A673 (cell line): ENCODE results near the gene TBC1D22A. TPM values are rescaled to one million over a fixed set of nuclear protein-coding genes. Genes with fewer than 3 reads are reported as not detected.

Source experiments
- BruUV-seq: library from RNA; stranded (reverse); fragments of 400-500 nt; replicated peaks from 2 replicates; lab custom pipeline; 2021; lab: Mats Ljungman, UMichigan
- CTCF ChIA-PET: fragments of 300-600 bp; sonication (Branson Sonifier 250); formaldehyde crosslinking; loops from one replicate; lab custom pipeline; 2022; ENCODE audit warnings: antibody characterized with exemption; lab: Charles Lee
- POLR2A ChIA-PET: fragments of 300-600 bp; sonication (Branson Sonifier 250); formaldehyde crosslinking; loops from one replicate; lab custom pipeline; 2022; ENCODE audit warnings: antibody characterized with exemption; ENCODE audit not compliant: low non-redundant PET; lab: Charles Lee
- DNase-seq: peaks from one replicate; pipeline ENCODE4 v3.0.0-alpha.2; 2015; ENCODE audit warnings: low spot score
- H3K27ac ChIP-seq: fragments of 200-600 bp; sonication (generic); 2 replicates; pipeline ENCODE4 v1.5.1; 2016; ENCODE audit warnings: mixed run types, low read depth, mild to moderate bottlenecking, mixed read lengths, antibody characterized with exemption, low read length; ENCODE audit not compliant: poor library complexity, severe bottlenecking
- H3K27me3 ChIP-seq: fragments of 200-600 bp; sonication (generic); replicated peaks from 2 replicates; pipeline ENCODE4 v1.6.1; 2017; ENCODE audit warnings: mixed run types, low read depth, mild to moderate bottlenecking, mixed read lengths, antibody characterized with exemption, low read length; ENCODE audit not compliant: insufficient read depth, poor library complexity
- H3K36me3 ChIP-seq: fragments of 200-600 bp; sonication (generic); 2 replicates; pipeline ENCODE4 v1.6.1; 2016; ENCODE audit warnings: mixed run types, mild to moderate bottlenecking, mixed read lengths, antibody characterized with exemption, low read length; ENCODE audit not compliant: insufficient read depth, poor library complexity, severe bottlenecking
- H3K4me1 ChIP-seq: fragments of 200-600 bp; sonication (generic); 2 replicates; pipeline ENCODE4 v1.6.1; 2017; ENCODE audit warnings: mixed run types, mild to moderate bottlenecking, mixed read lengths, antibody characterized with exemption, low read length; ENCODE audit not compliant: insufficient read depth, poor library complexity, severe bottlenecking
- H3K4me3 ChIP-seq: fragments of 200-600 bp; sonication (generic); 2 replicates; pipeline ENCODE4 v1.5.1; 2016; ENCODE audit warnings: low read depth, mixed run types, mild to moderate bottlenecking, mixed read lengths, low read length; ENCODE audit not compliant: poor library complexity, severe bottlenecking
- H3K9me3 ChIP-seq: fragments of 200-600 bp; sonication (generic); 2 replicates; pipeline ENCODE4 v1.6.1; 2016; ENCODE audit warnings: mixed run types, low read depth, mild to moderate bottlenecking, mixed read lengths, antibody characterized with exemption, low read length; ENCODE audit not compliant: poor library complexity, severe bottlenecking
- EZH2 ChIP-seq: fragments of 200-600 bp; sonication (generic); IDR thresholded peaks from 2 replicates; pipeline ENCODE4 v1.6.1; 2017; ENCODE audit warnings: borderline replicate concordance, low read depth, mild to moderate bottlenecking, mixed read lengths, antibody characterized with exemption, low read length; ENCODE audit not compliant: poor library complexity, severe bottlenecking
- intact Hi-C: fragments of 100-400 bp; cut with micrococcal nuclease; formaldehyde crosslinking; loops from one replicate; pipeline ENCODE4 v1.10.0; 2022; ENCODE audit not compliant: unreplicated experiment
- total RNA-seq: library from RNA; stranded (reverse); gene quantifications from 2 replicates; pipeline ENCODE4 v1.2.3, GENCODE V29; 2021
- TF ChIP-seq, protein P1 (sequence below): fragments of 300-800, 200-600 bp; sonication (generic); conservative IDR thresholded peaks from 2 replicates; pipeline ENCODE4 v1.5.1; 2017; ENCODE audit warnings: low read depth, mild to moderate bottlenecking, antibody characterized with exemption, low read length, moderate library complexity, mixed read lengths

TBC1D22A gene
- total RNA-seq, 1 experiment from 2014 or later, result 22.5 TPM

DNA sequence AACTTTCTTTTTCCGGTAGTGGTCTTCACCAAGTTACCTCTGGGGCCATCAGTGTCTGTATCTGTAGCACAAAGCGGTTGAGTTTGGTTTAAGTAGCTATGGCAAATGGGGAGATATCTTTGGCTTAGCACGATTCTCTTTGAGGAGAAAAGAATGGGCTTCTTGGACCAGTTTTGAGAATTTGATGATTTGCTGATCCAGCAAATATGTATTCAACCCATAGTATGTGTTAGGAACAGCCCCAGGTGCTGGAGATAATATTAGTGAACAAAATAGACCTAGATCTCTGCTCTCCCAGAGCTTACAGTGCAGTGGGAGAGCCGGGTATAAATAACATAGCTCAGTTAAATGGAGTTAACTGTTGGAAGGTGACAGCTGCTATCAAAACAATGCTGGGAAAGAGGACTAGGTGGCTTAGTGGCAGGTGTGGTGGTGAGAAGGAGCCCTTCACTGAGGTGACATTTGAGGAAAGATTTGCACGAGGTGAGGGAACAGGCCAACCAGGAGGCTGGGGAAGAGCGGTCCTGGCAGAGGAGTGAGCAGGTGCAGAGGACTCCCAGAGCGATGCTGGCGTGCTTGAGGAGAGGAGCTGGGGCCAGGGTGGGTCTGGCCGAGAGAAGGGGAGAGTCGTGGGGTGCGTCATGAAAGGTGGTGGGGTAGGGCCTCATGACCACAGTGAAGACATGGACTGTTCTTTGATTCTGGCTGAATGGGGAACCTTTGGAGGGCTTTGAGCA is 5.0 kb downstream of the TBC1D22A start:
- H3K27me3 ChIP-seq, result no peaks in the 10 kb centered on the region
- POLR2A ChIA-PET, result no interaction called here
- H3K36me3 ChIP-seq, result no peaks in the 10 kb centered on the region
- no peak for DNase-seq
- no TSS peak for BruUV-seq
- TF ChIP-seq, protein P1, sequence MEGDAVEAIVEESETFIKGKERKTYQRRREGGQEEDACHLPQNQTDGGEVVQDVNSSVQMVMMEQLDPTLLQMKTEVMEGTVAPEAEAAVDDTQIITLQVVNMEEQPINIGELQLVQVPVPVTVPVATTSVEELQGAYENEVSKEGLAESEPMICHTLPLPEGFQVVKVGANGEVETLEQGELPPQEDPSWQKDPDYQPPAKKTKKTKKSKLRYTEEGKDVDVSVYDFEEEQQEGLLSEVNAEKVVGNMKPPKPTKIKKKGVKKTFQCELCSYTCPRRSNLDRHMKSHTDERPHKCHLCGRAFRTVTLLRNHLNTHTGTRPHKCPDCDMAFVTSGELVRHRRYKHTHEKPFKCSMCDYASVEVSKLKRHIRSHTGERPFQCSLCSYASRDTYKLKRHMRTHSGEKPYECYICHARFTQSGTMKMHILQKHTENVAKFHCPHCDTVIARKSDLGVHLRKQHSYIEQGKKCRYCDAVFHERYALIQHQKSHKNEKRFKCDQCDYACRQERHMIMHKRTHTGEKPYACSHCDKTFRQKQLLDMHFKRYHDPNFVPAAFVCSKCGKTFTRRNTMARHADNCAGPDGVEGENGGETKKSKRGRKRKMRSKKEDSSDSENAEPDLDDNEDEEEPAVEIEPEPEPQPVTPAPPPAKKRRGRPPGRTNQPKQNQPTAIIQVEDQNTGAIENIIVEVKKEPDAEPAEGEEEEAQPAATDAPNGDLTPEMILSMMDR, result no peak
- no peak for TF ChIP-seq EZH2
- no peak overlapping the region for H3K27ac ChIP-seq
- CTCF ChIA-PET, result no interaction called here
- H3K4me3 ChIP-seq, result no peak overlapping the region
- intact Hi-C loops, result no loop called here
- no peaks in the 10 kb centered on the region for H3K9me3 ChIP-seq
- no peaks in the 10 kb centered on the region for H3K4me1 ChIP-seq

DNA sequence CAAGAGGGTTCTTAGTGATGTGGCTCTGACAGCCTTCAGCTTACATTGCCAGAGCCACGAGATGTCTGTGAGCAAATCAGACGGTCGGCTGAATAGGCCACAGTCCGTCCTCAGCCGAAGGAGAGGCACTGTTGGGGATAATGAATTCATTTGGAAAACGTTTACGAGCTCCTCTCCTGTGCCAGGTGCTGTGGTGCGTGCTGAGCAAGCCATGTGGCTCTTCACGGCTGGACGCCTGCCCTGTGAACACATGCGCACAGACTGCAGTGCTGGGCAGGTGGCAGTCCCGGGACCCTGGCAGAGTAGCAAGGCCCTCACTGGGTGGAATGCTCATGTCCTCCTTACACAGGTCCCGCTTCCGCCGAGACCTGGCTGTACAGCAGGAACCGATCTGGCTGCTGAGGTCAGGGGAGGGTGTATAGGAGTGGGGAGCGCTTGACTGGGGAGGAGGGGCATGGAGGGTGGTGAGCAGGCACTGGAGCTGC is 6.8 kb downstream of the TBC1D22A start:
- Histone ChIP-seq H3K4me1 (peaks cover 10% of the 10 kb centered on the region), H3K4me3 (no peak overlapping the region), H3K36me3 (no peaks in the 10 kb centered on the region), H3K27me3 (no peaks in the 10 kb centered on the region), H3K9me3 (no peaks in the 10 kb centered on the region), H3K27ac (no peak overlapping the region)
- ChIA-PET POLR2A (interaction anchor here (0.6 kb wide), 1 partner anchor 14 kb away, joined by 4 read pairs; no protein-coding TSS in a partner anchor), CTCF (no interaction called here)
- BruUV-seq, result no TSS peak
- no peak for DNase-seq
- intact Hi-C loops, result no loop called here
- no peak for TF ChIP-seq EZH2
- TF ChIP-seq, protein P1, result no peak

DNA sequence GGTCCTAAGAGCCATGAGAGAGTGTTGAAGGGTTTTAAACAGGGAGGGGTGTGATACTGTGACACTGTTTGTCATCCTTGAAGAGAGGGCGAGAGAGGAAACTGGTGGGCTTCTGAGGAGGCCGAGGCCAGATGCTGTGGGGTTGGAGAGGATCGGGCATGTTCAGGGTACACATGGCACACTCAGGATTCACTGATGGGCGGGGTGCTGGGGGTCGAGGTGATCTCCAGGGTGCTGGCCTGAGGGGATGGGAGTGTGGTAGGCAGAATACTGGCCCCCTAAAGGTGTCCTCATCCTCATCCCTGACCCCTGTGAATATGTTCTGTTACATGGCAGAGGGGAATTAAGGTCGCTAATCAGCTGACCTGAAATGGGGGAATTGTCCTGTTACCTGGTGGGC is 7.3 kb downstream of the TBC1D22A start:
- H3K9me3 ChIP-seq, result no peaks in the 10 kb centered on the region
- H3K36me3 ChIP-seq, result no peaks in the 10 kb centered on the region
- no TSS peak for BruUV-seq
- H3K4me1 ChIP-seq, result peaks cover 14% of the 10 kb centered on the region
- TF ChIP-seq, protein P1, result no peak
- no peak for TF ChIP-seq EZH2
- ChIA-PET POLR2A (interaction anchor here (0.6 kb wide), 1 partner anchor 14 kb away, joined by 4 read pairs; no protein-coding TSS in a partner anchor), CTCF (no interaction called here)
- no peak overlapping the region for H3K4me3 ChIP-seq
- no peaks in the 10 kb centered on the region for H3K27me3 ChIP-seq
- DNase-seq, result no peak
- intact Hi-C loops, result no loop called here
- H3K27ac ChIP-seq, result no peak overlapping the region
